Panc1 (cell line): ENCODE data around the gene IDI1. TPM values are rescaled to one million over a fixed set of nuclear protein-coding genes. Genes with fewer than 3 reads are reported as not detected.

Experiments
- ATAC-seq: fragments of 200-7000 bp; cut with Tn5 transposase; 2 replicates; pipeline ENCODE4 v1.9.1; 2020; ENCODE audit warnings: mild to moderate bottlenecking, moderate library complexity
- BruUV-seq: library from RNA; stranded (reverse); fragments of 400-500 nt; replicated peaks from 2 replicates; lab custom pipeline; 2021; lab: Mats Ljungman, UMichigan
- CTCF ChIA-PET: fragments of 300-600 bp; sonication (Branson Sonifier 250); formaldehyde crosslinking; loops from one replicate; lab custom pipeline; 2022; ENCODE audit warnings: antibody characterized with exemption; lab: Charles Lee
- POLR2A ChIA-PET: fragments of 300-600 bp; sonication (Branson Sonifier 250); formaldehyde crosslinking; loops from one replicate; lab custom pipeline; 2022; ENCODE audit warnings: antibody characterized with exemption; lab: Charles Lee
- DNase-seq: peaks from one replicate; pipeline ENCODE4 v3.0.0-alpha.2; 2010; ENCODE audit warnings: low read depth, low spot score
- H3K27ac ChIP-seq: 2 replicates; pipeline ENCODE4 v1.5.1; 2011; ENCODE audit warnings: mild to moderate bottlenecking, low read length, inconsistent platforms
- H3K27me3 ChIP-seq: fragments of 200-500 bp; sonication (Bioruptor generic); 2 replicates; pipeline ENCODE4 v1.6.0; 2014; ENCODE audit warnings: low read length, inconsistent platforms; ENCODE audit not compliant: control insufficient read depth, insufficient read depth
- H3K36me3 ChIP-seq: fragments of 200-500 bp; sonication (Bioruptor generic); 2 replicates; pipeline ENCODE4 v1.5.1; 2014; ENCODE audit warnings: inconsistent platforms, mild to moderate bottlenecking, low read length, moderate library complexity; ENCODE audit not compliant: control insufficient read depth, insufficient read depth
- H3K4me1 ChIP-seq: 2 replicates; pipeline ENCODE4 v1.5.1; 2011; ENCODE audit warnings: inconsistent platforms, mild to moderate bottlenecking, low read length, moderate library complexity; ENCODE audit not compliant: control insufficient read depth, insufficient read depth
- H3K4me3 ChIP-seq, 2 experiments: 2 replicates each; pipeline ENCODE4 v1.5.1; 2011 to 2012; ENCODE audit warnings: low read depth in 2 of 2, low read length in 2 of 2, mild to moderate bottlenecking in 2 of 2, inconsistent platforms in 1 of 2, moderate library complexity in 1 of 2
- H3K9me3 ChIP-seq: fragments of 200-500 bp; sonication (Bioruptor generic); 2 replicates; pipeline ENCODE4 v1.5.1; 2014; ENCODE audit warnings: low read depth, mild to moderate bottlenecking, inconsistent platforms, low read length, moderate library complexity; ENCODE audit not compliant: control insufficient read depth, insufficient read depth
- POLR2AphosphoS5 ChIP-seq: IDR thresholded peaks from 2 replicates; pipeline ENCODE4 v1.6.1; 2012; ENCODE audit warnings: mild to moderate bottlenecking, low read depth, low read length, moderate library complexity
- SIN3A ChIP-seq: IDR thresholded peaks from 2 replicates; pipeline ENCODE4 v1.6.1; 2012; ENCODE audit warnings: low read depth, mild to moderate bottlenecking, low read length, moderate library complexity, borderline replicate concordance; ENCODE audit not compliant: insufficient read depth
- TCF7L2 ChIP-seq: IDR thresholded peaks from 2 replicates; pipeline ENCODE4 v1.6.1; 2011; ENCODE audit warnings: mild to moderate bottlenecking, low read depth, low read length, inconsistent platforms
- in situ Hi-C: cut with HindIII; loops from 2 replicates; pipeline ENCODE4 v1.10.0; 2016; ENCODE audit warnings: low sequenced_read_pairs, low pct_unique_long_range_greater_than_20kb
- intact Hi-C: fragments of 100-400 bp; cut with micrococcal nuclease; formaldehyde crosslinking; loops from one replicate; pipeline ENCODE4 v1.10.0; 2022; ENCODE audit not compliant: unreplicated experiment
- total RNA-seq: library from RNA; stranded (reverse); gene quantifications from one replicate; pipeline ENCODE4 v1.2.1, GENCODE V29; 2021; ENCODE audit not compliant: unreplicated experiment
- TF ChIP-seq, protein P1 (sequence below), 2 experiments: IDR thresholded peaks; 2 replicates each; pipeline ENCODE4 v1.6.1; 2011 to 2012; ENCODE audit warnings: low read depth in 2 of 2, control low read depth in 1 of 2, low read length in 1 of 2, mild to moderate bottlenecking in 1 of 2, moderate library complexity in 1 of 2; ENCODE audit not compliant: insufficient read depth in 1 of 2
- TF ChIP-seq, protein P2 (sequence below): fragments of 450-650 bp; IDR thresholded peaks from 2 replicates; pipeline ENCODE4 v1.5.1; 2017; ENCODE audit warnings: mild to moderate bottlenecking

IDI1 gene
- total RNA-seq, 1 experiment from 2014 or later = 47.9 TPM

DNA sequence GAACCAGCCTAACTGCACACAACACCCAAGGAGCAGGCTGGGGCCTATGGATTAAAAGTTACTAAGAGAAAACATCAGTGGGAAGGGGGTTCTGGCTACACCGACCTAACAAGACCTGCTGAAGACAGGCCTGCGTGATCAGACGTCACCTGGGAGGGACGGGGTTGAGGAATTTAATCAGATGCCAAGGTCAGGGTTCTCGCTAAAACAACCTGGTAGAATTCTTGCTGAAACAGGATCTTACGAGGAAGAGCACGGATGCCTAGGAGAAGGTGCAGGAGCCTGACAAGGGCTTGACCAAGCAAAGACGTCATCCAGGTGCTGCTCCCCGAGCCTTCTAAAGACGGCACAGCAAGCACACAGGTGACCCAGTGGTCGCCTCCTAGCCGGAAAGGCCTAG is 24.8 kb downstream of the IDI1 start:
- ChIA-PET POLR2A (no interaction called here), CTCF (no interaction called here)
- DNase-seq (no peak), ATAC-seq (no peak)
- Histone ChIP-seq H3K9me3 (no peaks in the 10 kb centered on the region), H3K4me3 (no peak overlapping the region), H3K36me3 (0 out of 2 replicates have a peak, but pooled peaks cover 2% of the 10 kb centered on the region), H3K27ac (no peak overlapping the region), H3K4me1 (no peaks in the 10 kb centered on the region), H3K27me3 (no peaks in the 10 kb centered on the region)
- intact Hi-C loops = no loop called here
- BruUV-seq = no TSS peak
- in situ Hi-C loops = no loop called here
- TF ChIP-seq, protein P1, sequence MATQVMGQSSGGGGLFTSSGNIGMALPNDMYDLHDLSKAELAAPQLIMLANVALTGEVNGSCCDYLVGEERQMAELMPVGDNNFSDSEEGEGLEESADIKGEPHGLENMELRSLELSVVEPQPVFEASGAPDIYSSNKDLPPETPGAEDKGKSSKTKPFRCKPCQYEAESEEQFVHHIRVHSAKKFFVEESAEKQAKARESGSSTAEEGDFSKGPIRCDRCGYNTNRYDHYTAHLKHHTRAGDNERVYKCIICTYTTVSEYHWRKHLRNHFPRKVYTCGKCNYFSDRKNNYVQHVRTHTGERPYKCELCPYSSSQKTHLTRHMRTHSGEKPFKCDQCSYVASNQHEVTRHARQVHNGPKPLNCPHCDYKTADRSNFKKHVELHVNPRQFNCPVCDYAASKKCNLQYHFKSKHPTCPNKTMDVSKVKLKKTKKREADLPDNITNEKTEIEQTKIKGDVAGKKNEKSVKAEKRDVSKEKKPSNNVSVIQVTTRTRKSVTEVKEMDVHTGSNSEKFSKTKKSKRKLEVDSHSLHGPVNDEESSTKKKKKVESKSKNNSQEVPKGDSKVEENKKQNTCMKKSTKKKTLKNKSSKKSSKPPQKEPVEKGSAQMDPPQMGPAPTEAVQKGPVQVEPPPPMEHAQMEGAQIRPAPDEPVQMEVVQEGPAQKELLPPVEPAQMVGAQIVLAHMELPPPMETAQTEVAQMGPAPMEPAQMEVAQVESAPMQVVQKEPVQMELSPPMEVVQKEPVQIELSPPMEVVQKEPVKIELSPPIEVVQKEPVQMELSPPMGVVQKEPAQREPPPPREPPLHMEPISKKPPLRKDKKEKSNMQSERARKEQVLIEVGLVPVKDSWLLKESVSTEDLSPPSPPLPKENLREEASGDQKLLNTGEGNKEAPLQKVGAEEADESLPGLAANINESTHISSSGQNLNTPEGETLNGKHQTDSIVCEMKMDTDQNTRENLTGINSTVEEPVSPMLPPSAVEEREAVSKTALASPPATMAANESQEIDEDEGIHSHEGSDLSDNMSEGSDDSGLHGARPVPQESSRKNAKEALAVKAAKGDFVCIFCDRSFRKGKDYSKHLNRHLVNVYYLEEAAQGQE (IDR thresholded peaks at IDR 0.05; ENCODE audit: insufficient read depth in 1 of 2, low read depth in 2 of 2, low read length in 1 of 2) = no peak
- TF ChIP-seq, protein P2, sequence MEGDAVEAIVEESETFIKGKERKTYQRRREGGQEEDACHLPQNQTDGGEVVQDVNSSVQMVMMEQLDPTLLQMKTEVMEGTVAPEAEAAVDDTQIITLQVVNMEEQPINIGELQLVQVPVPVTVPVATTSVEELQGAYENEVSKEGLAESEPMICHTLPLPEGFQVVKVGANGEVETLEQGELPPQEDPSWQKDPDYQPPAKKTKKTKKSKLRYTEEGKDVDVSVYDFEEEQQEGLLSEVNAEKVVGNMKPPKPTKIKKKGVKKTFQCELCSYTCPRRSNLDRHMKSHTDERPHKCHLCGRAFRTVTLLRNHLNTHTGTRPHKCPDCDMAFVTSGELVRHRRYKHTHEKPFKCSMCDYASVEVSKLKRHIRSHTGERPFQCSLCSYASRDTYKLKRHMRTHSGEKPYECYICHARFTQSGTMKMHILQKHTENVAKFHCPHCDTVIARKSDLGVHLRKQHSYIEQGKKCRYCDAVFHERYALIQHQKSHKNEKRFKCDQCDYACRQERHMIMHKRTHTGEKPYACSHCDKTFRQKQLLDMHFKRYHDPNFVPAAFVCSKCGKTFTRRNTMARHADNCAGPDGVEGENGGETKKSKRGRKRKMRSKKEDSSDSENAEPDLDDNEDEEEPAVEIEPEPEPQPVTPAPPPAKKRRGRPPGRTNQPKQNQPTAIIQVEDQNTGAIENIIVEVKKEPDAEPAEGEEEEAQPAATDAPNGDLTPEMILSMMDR = no peak
- TF ChIP-seq POLR2AphosphoS5 = no peak
- TF ChIP-seq SIN3A = no peak
- TF ChIP-seq TCF7L2 = no peak

DNA sequence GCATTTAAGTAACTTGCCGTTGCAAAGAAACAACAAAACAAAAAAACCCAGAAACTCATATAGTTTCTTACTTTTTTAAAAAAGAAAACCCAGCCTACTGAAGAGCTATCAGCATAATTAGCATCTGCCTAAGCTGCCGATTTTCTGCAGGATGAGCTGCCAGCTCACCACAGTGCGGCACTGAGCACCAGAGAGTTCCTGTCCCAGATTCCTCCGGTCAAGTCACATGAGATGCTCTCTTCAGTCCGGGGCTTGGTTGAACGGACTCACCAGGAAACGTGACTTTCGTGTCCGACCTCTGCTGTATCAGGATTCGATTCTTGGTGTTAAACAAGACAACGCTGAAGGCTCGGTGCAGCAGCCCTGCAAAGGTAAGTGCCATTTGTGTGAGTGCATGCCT is 26.5 kb downstream of the IDI1 start:
- in situ Hi-C loops (no loop called here), intact Hi-C loops (no loop called here)
- no peaks in the 10 kb centered on the region for H3K27me3 ChIP-seq
- DNase-seq (no peak), ATAC-seq (no peak)
- no TSS peak for BruUV-seq
- H3K9me3 ChIP-seq = no peaks in the 10 kb centered on the region
- ChIA-PET POLR2A (interaction anchor here (0.7 kb wide), 1 partner anchor 152 kb away, joined by 4 read pairs; no protein-coding TSS in a partner anchor), CTCF (no interaction called here)
- peaks cover 7% of the 10 kb centered on the region for H3K36me3 ChIP-seq
- no peak overlapping the region for H3K4me3 ChIP-seq
- TF ChIP-seq, protein P1 (IDR thresholded peaks at IDR 0.05; ENCODE audit: insufficient read depth in 1 of 2, low read depth in 2 of 2, low read length in 1 of 2) = no peak
- TF ChIP-seq SIN3A (no peak), POLR2AphosphoS5 (no peak), TCF7L2 (no peak)
- TF ChIP-seq, protein P2 = no peak
- H3K27ac ChIP-seq = no peak overlapping the region
- H3K4me1 ChIP-seq = no peaks in the 10 kb centered on the region
